ENCODE data around the gene TNPO2.

- TF ChIP-seq CTCF (IDR thresholded peaks at IDR 0.05) (no peak), POLR2A (IDR thresholded peaks at IDR 0.05) (no peak)
Measured at GRCh38 chr19:12750851-12751250, 27.1 kb upstream of the TNPO2 start.

All from esophagus squamous epithelium (tissue), 4 donors.